Measurements from ENCODE around the gene KCNIP2. TPM values are rescaled to one million over a fixed set of nuclear protein-coding genes. Genes with fewer than 3 reads are reported as not detected.
"Not testable (repeated sequence)": the region's sequence is repeated elsewhere in the genome, so short reads cannot be mapped to it uniquely, and the experiment has no call there.

Gene KCNIP2
- total and polyA plus RNA-seq, 2 of the 4 experiments (the other 2 are of a cell fraction) = under 0.01 to 0.87 TPM

DNA sequence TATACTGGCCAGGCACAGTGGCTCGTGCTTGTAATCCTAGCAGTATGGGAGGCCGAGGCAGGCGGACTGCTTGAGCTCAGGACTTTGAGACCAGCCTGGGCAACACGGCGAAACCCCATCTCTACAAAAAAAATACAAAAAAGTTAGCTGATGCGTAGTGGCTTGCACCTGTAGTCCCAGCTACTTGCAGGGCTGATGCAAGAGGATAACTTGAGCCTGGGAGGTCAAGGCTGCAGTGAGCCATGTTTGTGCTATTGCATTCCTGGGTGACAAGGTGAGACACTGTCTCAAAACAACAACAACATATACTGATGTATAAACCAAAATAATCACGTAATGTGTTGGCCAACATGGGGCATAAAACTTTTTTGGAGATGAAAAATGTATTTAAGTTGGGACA lies 53.9 kb downstream of the KCNIP2 start:
- Histone ChIP-seq H2BK15ac (ENCODE audit: low read depth, low read length) (no peak overlapping the region), H3K4me1 (ENCODE audit: control insufficient read depth, insufficient read depth, low read length) (no peaks in the 10 kb centered on the region), H4K5ac (ENCODE audit: low read depth, low read length) (no peak overlapping the region), H3K79me1 (ENCODE audit: low read depth in 1 of 2, low read length in 2 of 2) (peaks cover 41 to 50% of the 10 kb centered on the region in 2 experiments), H3K9ac (ENCODE audit: low read depth, low read length) (no peak overlapping the region), H3K27me3 (ENCODE audit: control insufficient read depth, insufficient read depth, low read length) (no peaks in the 10 kb centered on the region), H4K91ac (ENCODE audit: insufficient read depth, low read depth, low read length) (no peak overlapping the region), H4K20me1 (ENCODE audit: insufficient read depth, low read length) (peaks cover 6% of the 10 kb centered on the region; the same call in 1 of the 2 replicates), H2AK9ac (replicated peaks; ENCODE audit: low read depth, low read length, poor library complexity) (no peak overlapping the region), H3K4ac (ENCODE audit: low read depth, low read length) (no peak overlapping the region), H3K4me2 (ENCODE audit: low read depth, low read length) (no peak overlapping the region), H2BK20ac (ENCODE audit: low read depth, low read length) (no peak overlapping the region), H3K23ac (ENCODE audit: low read depth, low read length) (no peak overlapping the region), H2AFZ (replicated peaks; ENCODE audit: low read length, poor library complexity) (no peak overlapping the region), H3K56ac (ENCODE audit: extremely low read depth, insufficient read depth, low read length) (no peak overlapping the region), H4K8ac (ENCODE audit: low read depth in 2 of 2, low read length in 2 of 2) (no peak overlapping the region), H3K14ac (replicated peaks; ENCODE audit: low read depth, low read length) (no peak overlapping the region), H3K18ac (ENCODE audit: low read depth, low read length) (no peak overlapping the region), H3K9me3 (ENCODE audit: control insufficient read depth, insufficient read depth, low read length) (no peaks in the 10 kb centered on the region), H2BK5ac (ENCODE audit: low read depth, low read length, poor library complexity, severe bottlenecking) (no peak overlapping the region), H3K4me3 (ENCODE audit: insufficient read depth, low read depth, low read length) (no peak overlapping the region), H3K27ac (ENCODE audit: insufficient read depth, low read length) (no peak overlapping the region), H2AK5ac (ENCODE audit: low read depth, low read length) (no peak overlapping the region), H2BK120ac (ENCODE audit: low read depth, low read length) (no peak overlapping the region), H3K9me1 (ENCODE audit: insufficient read depth, low read length) (no peaks in the 10 kb centered on the region; the same call in 1 of the 2 replicates), H3K36me3 (ENCODE audit: control insufficient read depth, insufficient read depth, low read length) (peaks cover 57% of the 10 kb centered on the region)
- WGBS, 2 experiments (ENCODE audit: extremely low coverage in 2 of 2, insufficient read length in 1 of 2) = no CpG with 5 or more reads among the region's 7 CpGs
- dilution Hi-C loops (cut with HindIII; ENCODE audit: low sequenced_read_pairs, unreplicated experiment) = no loop called here
- TF ChIP-seq SMC3 (IDR thresholded peaks at IDR 0.05; ENCODE audit: low read depth, low read length) (no peak), RFX5 (IDR thresholded peaks at IDR 0.05; ENCODE audit: low read depth, low read length) (no peak), RCOR1 (IDR thresholded peaks at IDR 0.05; ENCODE audit: insufficient replicate concordance, low read length) (no peak)
- intact Hi-C loops (cut with micrococcal nuclease) = loop anchor here (10.0 kb wide), 1 partner anchor 495 kb away; no protein-coding TSS in a partner anchor
- in situ Hi-C loops (cut with MboI; ENCODE audit: low sequenced_read_pairs) = no loop called here
- BruUV-seq (replicated peaks) = no TSS peak
- ATAC-seq (ENCODE audit: low read depth) (no peak), DNase-seq (no peak)
- ChIA-PET CTCF (interaction anchor here (1.4 kb wide), 1 partner anchor 9 kb away, joined by 4 read pairs; no protein-coding TSS in a partner anchor), POLR2A (ENCODE audit: unreplicated experiment) (no interaction called here)

DNA sequence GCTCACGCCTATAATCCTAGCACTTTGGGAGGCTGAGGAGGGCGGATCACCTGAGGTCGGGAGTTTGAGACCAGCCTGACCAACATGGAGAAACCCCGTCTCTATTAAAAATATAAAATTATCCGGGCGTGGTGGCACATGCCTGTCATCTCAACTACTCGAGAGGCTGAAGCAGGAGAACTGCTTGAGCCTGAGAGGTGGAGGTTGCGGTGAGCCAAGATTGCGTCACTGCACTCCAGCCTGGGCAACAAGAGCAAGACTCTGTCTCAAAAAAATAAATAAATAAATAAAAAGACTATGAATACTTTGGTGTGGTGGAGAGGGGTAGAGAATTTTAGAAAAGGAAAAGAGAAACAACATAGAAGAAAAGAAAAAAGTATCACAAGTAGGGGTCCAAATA lies 54.4 kb downstream of the KCNIP2 start:
- H3K27me3 ChIP-seq (ENCODE audit: control insufficient read depth, insufficient read depth, low read length); dilution Hi-C loops (cut with HindIII; ENCODE audit: low sequenced_read_pairs, unreplicated experiment); ATAC-seq (ENCODE audit: low read depth); H3K4me3 ChIP-seq (ENCODE audit: insufficient read depth, low read depth, low read length); H4K5ac ChIP-seq (ENCODE audit: low read depth, low read length); H3K56ac ChIP-seq (ENCODE audit: extremely low read depth, insufficient read depth, low read length); BruUV-seq (replicated peaks); H4K91ac ChIP-seq (ENCODE audit: insufficient read depth, low read depth, low read length); H2BK120ac ChIP-seq (ENCODE audit: low read depth, low read length); H3K23ac ChIP-seq (ENCODE audit: low read depth, low read length); H2AK9ac ChIP-seq (replicated peaks; ENCODE audit: low read depth, low read length, poor library complexity); H2BK5ac ChIP-seq (ENCODE audit: low read depth, low read length, poor library complexity, severe bottlenecking); in situ Hi-C loops (cut with MboI; ENCODE audit: low sequenced_read_pairs); H3K9me1 ChIP-seq (ENCODE audit: insufficient read depth, low read length); H3K14ac ChIP-seq (replicated peaks; ENCODE audit: low read depth, low read length); H4K8ac ChIP-seq (ENCODE audit: low read depth in 2 of 2, low read length in 2 of 2); H2BK20ac ChIP-seq (ENCODE audit: low read depth, low read length); DNase-seq; H3K9ac ChIP-seq (ENCODE audit: low read depth, low read length); POLR2A ChIA-PET (ENCODE audit: unreplicated experiment); H3K27ac ChIP-seq (ENCODE audit: insufficient read depth, low read length); H3K4ac ChIP-seq (ENCODE audit: low read depth, low read length); H3K18ac ChIP-seq (ENCODE audit: low read depth, low read length); H3K4me2 ChIP-seq (ENCODE audit: low read depth, low read length); H2AK5ac ChIP-seq (ENCODE audit: low read depth, low read length); H2AFZ ChIP-seq (replicated peaks; ENCODE audit: low read length, poor library complexity); H2BK15ac ChIP-seq (ENCODE audit: low read depth, low read length); H3K9me3 ChIP-seq (ENCODE audit: control insufficient read depth, insufficient read depth, low read length); H3K4me1 ChIP-seq (ENCODE audit: control insufficient read depth, insufficient read depth, low read length): not testable (repeated sequence)
- intact Hi-C loops (cut with micrococcal nuclease) = loop anchor here (10.0 kb wide), 1 partner anchor 494 kb away; no protein-coding TSS in a partner anchor
- Histone ChIP-seq H3K36me3 (ENCODE audit: control insufficient read depth, insufficient read depth, low read length) (peaks cover 56% of the 10 kb centered on the region), H4K20me1 (ENCODE audit: insufficient read depth, low read length) (peaks cover 10% of the 10 kb centered on the region; the same call in 1 of the 2 replicates), H3K79me1 (ENCODE audit: low read depth in 1 of 2, low read length in 2 of 2) (peaks cover 42 to 50% of the 10 kb centered on the region in 2 experiments)
- no CpG with 5 or more reads among the region's 9 CpGs for WGBS, 2 experiments (ENCODE audit: extremely low coverage in 2 of 2, insufficient read length in 1 of 2)
- CTCF ChIA-PET = interaction anchor here (1.4 kb wide), 1 partner anchor 8 kb away, joined by 4 read pairs; no protein-coding TSS in a partner anchor

Measured in IMR-90 (cell line).